WTC11 (cell line): ENCODE results near the gene SPOP. TPM values are rescaled to one million over a fixed set of nuclear protein-coding genes. Genes with fewer than 3 reads are reported as not detected.
A peak's percentile ranks its signal among the peaks of the same experiment; 100 is the strongest.

ENCODE experiments used
- ATF1 ChIP-seq: sonication (generic); formaldehyde crosslinking; IDR thresholded peaks from 2 replicates; pipeline ENCODE4 v1.8.1; 2023; ENCODE audit warnings: mild to moderate bottlenecking, moderate library complexity, missing genetic modification reagents
- ATF6 ChIP-seq: sonication (generic); formaldehyde crosslinking; IDR thresholded peaks from 2 replicates; pipeline ENCODE4 v1.8.1; 2023; ENCODE audit warnings: mild to moderate bottlenecking, missing genetic modification reagents
- E2F1 ChIP-seq: sonication (generic); formaldehyde crosslinking; IDR thresholded peaks from 2 replicates; pipeline ENCODE4 v1.8.0; 2022; ENCODE audit warnings: mild to moderate bottlenecking, missing genetic modification reagents
- ELF4 ChIP-seq: sonication (generic); formaldehyde crosslinking; IDR thresholded peaks from 2 replicates; pipeline ENCODE4 v1.8.1; 2022; ENCODE audit warnings: low read depth, mild to moderate bottlenecking, moderate library complexity, missing genetic modification reagents
- ESRRA ChIP-seq: sonication (generic); formaldehyde crosslinking; IDR thresholded peaks from 2 replicates; pipeline ENCODE4 v1.8.1; 2022; ENCODE audit warnings: mild to moderate bottlenecking, missing genetic modification reagents, borderline replicate concordance
- FOXJ3 ChIP-seq: sonication (generic); formaldehyde crosslinking; IDR thresholded peaks from 2 replicates; pipeline ENCODE4 v1.9.0; 2021; ENCODE audit warnings: missing genetic modification reagents, mild to moderate bottlenecking, borderline replicate concordance
- FOXK1 ChIP-seq: sonication (generic); formaldehyde crosslinking; IDR thresholded peaks from 2 replicates; pipeline ENCODE4 v1.8.0; 2022; ENCODE audit warnings: mild to moderate bottlenecking, moderate library complexity, missing genetic modification reagents
- FOXP1 ChIP-seq: sonication (generic); formaldehyde crosslinking; IDR thresholded peaks from 2 replicates; pipeline ENCODE4 v1.8.0; 2022; ENCODE audit warnings: missing genetic modification reagents, mild to moderate bottlenecking, moderate library complexity, borderline replicate concordance
- HMGA2 ChIP-seq: fragments of 250-450 bp; sonication (Bioruptor Pico); IDR thresholded peaks from 2 replicates; pipeline ENCODE4 v1.4.0; 2021; ENCODE audit warnings: mild to moderate bottlenecking, moderate library complexity
- HMGXB4 ChIP-seq: sonication (generic); formaldehyde crosslinking; IDR thresholded peaks from 2 replicates; pipeline ENCODE4 v1.8.1; 2023; ENCODE audit warnings: mild to moderate bottlenecking, moderate library complexity, missing genetic modification reagents
- JUN ChIP-seq: sonication (generic); formaldehyde crosslinking; IDR thresholded peaks from 2 replicates; pipeline ENCODE4 v1.8.0; 2023; ENCODE audit warnings: mild to moderate bottlenecking, missing genetic modification reagents
- KAT7 ChIP-seq: sonication (generic); formaldehyde crosslinking; IDR thresholded peaks from 2 replicates; pipeline ENCODE4 v1.8.1; 2023; ENCODE audit warnings: missing genetic modification reagents, mild to moderate bottlenecking, borderline replicate concordance
- MLX ChIP-seq: sonication (generic); formaldehyde crosslinking; IDR thresholded peaks from 2 replicates; pipeline ENCODE4 v1.8.1; 2023; ENCODE audit warnings: mild to moderate bottlenecking, missing genetic modification reagents, moderate library complexity
- NFE2L1 ChIP-seq: sonication (generic); formaldehyde crosslinking; IDR thresholded peaks from 2 replicates; pipeline ENCODE4 v1.8.1; 2023; ENCODE audit warnings: missing genetic modification reagents
- NR1H2 ChIP-seq: sonication (generic); formaldehyde crosslinking; IDR thresholded peaks from 2 replicates; pipeline ENCODE4 v1.9.0; 2021; ENCODE audit warnings: mild to moderate bottlenecking, moderate library complexity, missing genetic modification reagents
- PRDM15 ChIP-seq: sonication (generic); formaldehyde crosslinking; IDR thresholded peaks from 2 replicates; pipeline ENCODE4 v1.8.0; 2022; ENCODE audit warnings: missing genetic modification reagents
- RELA ChIP-seq: sonication (generic); formaldehyde crosslinking; IDR thresholded peaks from 2 replicates; pipeline ENCODE4 v1.8.1; 2022; ENCODE audit warnings: missing genetic modification reagents, mild to moderate bottlenecking, borderline replicate concordance
- SOX15 ChIP-seq: fragments of 250-450 bp; sonication (Bioruptor Pico); IDR thresholded peaks from 2 replicates; pipeline ENCODE4 v1.9.0; 2021; ENCODE audit warnings: mild to moderate bottlenecking
- SP1 ChIP-seq: sonication (generic); formaldehyde crosslinking; conservative IDR thresholded peaks from 2 replicates; pipeline ENCODE4 v1.8.1; 2022; ENCODE audit warnings: missing genetic modification reagents
- USF2 ChIP-seq: sonication (generic); formaldehyde crosslinking; IDR thresholded peaks from 2 replicates; pipeline ENCODE4 v1.8.1; 2023; ENCODE audit warnings: mild to moderate bottlenecking, missing genetic modification reagents, moderate library complexity
- ZMAT4 ChIP-seq: fragments of 250-450 bp; sonication (Bioruptor Pico); IDR thresholded peaks from 2 replicates; pipeline ENCODE4 v1.9.0; 2021; ENCODE audit warnings: mild to moderate bottlenecking
- ZNF281 ChIP-seq: sonication (generic); formaldehyde crosslinking; IDR thresholded peaks from 2 replicates; pipeline ENCODE4 v1.8.0; 2023; ENCODE audit warnings: mild to moderate bottlenecking, missing genetic modification reagents
- ZNF317 ChIP-seq: sonication (generic); formaldehyde crosslinking; IDR thresholded peaks from 2 replicates; pipeline ENCODE4 v1.8.1; 2023; ENCODE audit warnings: low read depth, mild to moderate bottlenecking, moderate library complexity, missing genetic modification reagents, borderline replicate concordance
- ZNF512 ChIP-seq: sonication (generic); formaldehyde crosslinking; IDR thresholded peaks from 2 replicates; pipeline ENCODE4 v1.8.1; 2022; ENCODE audit warnings: missing genetic modification reagents, borderline replicate concordance
- total RNA-seq: library from RNA; stranded (reverse); gene quantifications from 3 replicates; pipeline ENCODE4 v1.2.3, GENCODE V29; 2021

Gene SPOP
- total RNA-seq, 1 experiment from 2014 or later: 19.2 TPM

- no peak for TF ChIP-seq PRDM15
- TF ChIP-seq FOXK1: no peak
- no peak for TF ChIP-seq SP1 (CRISPR knock-in tag)
- no peak for TF ChIP-seq NR1H2 (CRISPR knock-in tag)
- TF ChIP-seq FOXP1 (CRISPR knock-in tag): no peak
- TF ChIP-seq ZMAT4 (CRISPR knock-in tag): no peak
- no peak for TF ChIP-seq ESRRA
- TF ChIP-seq ZNF512 (CRISPR knock-in tag): no peak
- TF ChIP-seq ZNF281 (CRISPR knock-in tag): no peak
- TF ChIP-seq FOXJ3 (CRISPR knock-in tag): no peak
- no peak for TF ChIP-seq RELA (CRISPR knock-in tag)
- peak; percentile 89 for TF ChIP-seq HMGXB4
- no peak for TF ChIP-seq NFE2L1 (CRISPR knock-in tag)
- no peak for TF ChIP-seq JUN
- TF ChIP-seq ATF6 (CRISPR knock-in tag): no peak
- no peak for TF ChIP-seq KAT7 (CRISPR knock-in tag)
- no peak for TF ChIP-seq SOX15 (CRISPR knock-in tag)
- TF ChIP-seq MLX (CRISPR knock-in tag): no peak
- no peak for TF ChIP-seq ELF4
- no peak for TF ChIP-seq HMGA2 (CRISPR knock-in tag)
- 0 out of 2 replicates have a peak, but pooled peaks have one; percentile 44 for TF ChIP-seq USF2 (CRISPR knock-in tag)
- TF ChIP-seq E2F1 (CRISPR knock-in tag): no peak
- TF ChIP-seq ZNF317 (CRISPR knock-in tag): no peak
- no peak for TF ChIP-seq ATF1 (CRISPR knock-in tag)
Measured at GRCh38 chr17:49556223-49556943, 121.5 kb downstream of the SPOP start (continued).
